K562 treated with DMSO at 1 percent for 24 hours (cell line): ENCODE measurements around the gene ZNF697. TPM values are rescaled to one million over a fixed set of nuclear protein-coding genes. Genes with fewer than 3 reads are reported as not detected.

ENCODE experiments used
- total RNA-seq: library from RNA; unstranded; fragments of 300-600 nt; gene quantifications from 2 replicates; pipeline ENCODE4 v1.2.3, GENCODE V29; 2022; ENCODE audit warnings: low read depth; ENCODE audit not compliant: insufficient read depth

The ZNF697 gene
- total RNA-seq: 8.6 and 9.2 TPM in 2 replicates

GRCh38 chr1:119647734-119648619, at the start of gene ZNF697:
Gene ZNF697 (minus strand): TSS chr1:119648266. CDS start chr1:119626100, 22,166 bp downstream.

Other genes with a start within 250 kb of the ZNF697 start
- not detected in 2 replicates for gene HSD3B2, start 233.1 kb downstream of the ZNF697 start, total RNA-seq
- not detected in 2 replicates for gene HSD3B1, start 141.1 kb downstream of the ZNF697 start, total RNA-seq
- 1,163 and 1,214 TPM in 2 replicates for gene PHGDH, start 63.7 kb upstream of the ZNF697 start, total RNA-seq
- not detected in 2 replicates for gene HMGCS2, start 120.6 kb upstream of the ZNF697 start, total RNA-seq
- gene REG4, start 163.2 kb upstream of the ZNF697 start, total RNA-seq: not detected in 2 replicates
- not detected in 2 replicates for gene ADAM30, start 248.2 kb upstream of the ZNF697 start, total RNA-seq